Measurements from ENCODE around the gene ASMT. TPM values are rescaled to one million over a fixed set of nuclear protein-coding genes. Genes with fewer than 3 reads are reported as not detected.
"Not testable (repeated sequence)": the region's sequence is repeated elsewhere in the genome, so short reads cannot be mapped to it uniquely, and the experiment has no call there.

Gene ASMT
- total RNA-seq, 1 experiment from 2014 or later = not detected

- no peak for DNase-seq (ENCODE audit: low read depth)
- in situ Hi-C loops (cut with HindIII; ENCODE audit: low pct_unique_long_range_greater_than_20kb, low sequenced_read_pairs) = no loop called here
Measured at GRCh38 chrX:1623691-1624090, 8.8 kb downstream of the ASMT start.

DNA sequence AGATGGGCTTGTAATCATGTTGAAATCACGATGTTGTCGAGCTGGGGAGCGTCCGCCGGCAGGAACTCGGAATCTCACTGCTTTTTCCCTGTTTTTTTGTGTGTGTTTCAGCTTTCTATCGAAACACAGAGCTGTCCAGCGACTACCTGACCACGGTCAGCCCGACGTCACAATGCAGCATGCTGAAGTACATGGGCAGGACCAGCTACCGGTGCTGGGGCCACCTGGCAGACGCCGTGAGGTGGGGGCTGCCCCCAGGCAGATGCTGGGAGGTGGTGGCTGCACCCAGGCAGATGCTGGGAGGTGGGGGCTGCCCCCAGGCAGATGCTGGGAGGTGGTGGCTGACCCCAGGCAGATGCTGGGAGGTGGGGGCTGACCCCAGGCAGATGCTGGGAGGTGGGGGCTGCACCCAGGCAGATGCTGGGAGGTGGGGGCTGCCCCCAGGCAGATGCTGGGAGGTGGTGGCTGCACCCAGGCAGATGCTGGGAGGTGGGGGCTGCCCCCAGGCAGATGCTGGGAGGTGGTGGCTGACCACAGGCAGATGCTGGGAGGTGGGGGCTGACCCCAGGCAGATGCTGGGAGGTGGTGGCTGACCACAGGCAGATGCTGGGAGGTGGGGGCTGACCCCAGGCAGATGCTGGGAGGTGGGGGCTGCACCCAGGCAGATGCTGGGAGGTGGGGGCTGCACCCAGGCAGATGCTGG, 9.4 kb downstream of the ASMT start:
- in situ Hi-C loops (cut with HindIII; ENCODE audit: low pct_unique_long_range_greater_than_20kb, low sequenced_read_pairs); DNase-seq (ENCODE audit: low read depth): not testable (repeated sequence)

DNA sequence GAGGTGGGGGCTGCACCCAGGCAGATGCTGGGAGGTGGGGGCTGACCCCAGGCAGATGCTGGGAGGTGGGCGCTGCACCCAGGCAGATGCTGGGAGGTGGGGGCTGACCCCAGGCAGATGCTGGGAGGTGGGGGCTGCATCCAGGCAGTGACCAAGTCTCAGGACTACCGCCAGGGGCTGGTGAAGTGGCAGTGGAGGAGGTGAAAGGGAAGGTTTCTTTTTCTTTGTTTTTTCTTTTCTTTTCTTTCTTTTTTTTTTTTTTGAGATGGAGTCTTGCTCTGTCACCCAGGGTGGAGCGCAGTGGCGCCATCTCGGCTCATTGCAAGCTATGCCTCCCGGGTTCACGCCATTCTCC, 10.0 kb downstream of the ASMT start:
- DNase-seq (ENCODE audit: low read depth); in situ Hi-C loops (cut with HindIII; ENCODE audit: low pct_unique_long_range_greater_than_20kb, low sequenced_read_pairs): not testable (repeated sequence)

DNA sequence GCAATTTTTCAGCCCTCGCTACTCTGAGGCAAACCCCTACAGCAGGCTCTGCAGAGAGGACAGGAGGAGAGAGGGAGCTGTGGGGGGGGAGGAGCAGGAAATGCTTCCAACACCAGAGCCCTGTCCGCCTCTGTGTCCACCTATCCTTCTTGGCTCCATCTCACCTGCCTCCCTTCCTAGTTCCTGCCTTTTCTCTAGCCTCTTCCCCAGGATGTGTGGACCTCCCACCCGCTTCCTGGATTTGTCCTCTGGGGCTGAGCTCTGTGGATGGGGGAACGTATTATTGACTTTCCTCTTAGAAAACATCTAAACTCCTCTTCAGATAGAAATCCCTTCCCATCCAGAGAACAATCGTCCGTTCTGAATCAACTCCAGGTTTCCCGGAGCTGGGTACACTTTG, 14.4 kb downstream of the ASMT start:
- in situ Hi-C loops (cut with HindIII; ENCODE audit: low pct_unique_long_range_greater_than_20kb, low sequenced_read_pairs) = no loop called here
- no peak for DNase-seq (ENCODE audit: low read depth)

DNA sequence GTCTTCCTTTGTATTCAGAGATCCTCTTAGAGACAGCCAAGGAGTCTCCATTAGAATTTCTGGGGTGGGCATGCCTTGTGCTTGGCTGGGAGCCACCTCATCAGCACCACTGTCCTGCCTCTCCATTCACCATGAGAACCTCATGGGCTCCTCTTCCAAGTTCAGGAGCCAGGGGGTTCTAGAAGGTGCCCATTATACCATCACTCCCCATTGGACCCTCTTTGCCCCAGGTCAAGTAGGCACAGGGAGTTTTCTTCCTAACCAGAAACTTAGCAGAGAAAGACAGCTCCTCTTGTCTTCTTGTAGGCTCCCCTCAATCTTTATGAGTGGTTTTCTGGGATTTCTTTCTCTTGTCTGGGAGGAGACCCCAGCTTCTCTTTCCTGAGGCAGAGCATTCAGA, 31.1 kb downstream of the ASMT start:
- no peak for DNase-seq (ENCODE audit: low read depth)
- in situ Hi-C loops (cut with HindIII; ENCODE audit: low pct_unique_long_range_greater_than_20kb, low sequenced_read_pairs) = no loop called here

GRCh38 chrX:1649621-1650020, 34.8 kb downstream of the ASMT start:
- in situ Hi-C loops (cut with HindIII; ENCODE audit: low pct_unique_long_range_greater_than_20kb, low sequenced_read_pairs) = no loop called here
- no peak for DNase-seq (ENCODE audit: low read depth)

- in situ Hi-C loops (cut with HindIII; ENCODE audit: low pct_unique_long_range_greater_than_20kb, low sequenced_read_pairs) = not testable (repeated sequence)
- DNase-seq (ENCODE audit: low read depth) = peak; percentile 38
Measured at GRCh38 chrX:1652011-1652811, 37.4 kb downstream of the ASMT start.

DNA sequence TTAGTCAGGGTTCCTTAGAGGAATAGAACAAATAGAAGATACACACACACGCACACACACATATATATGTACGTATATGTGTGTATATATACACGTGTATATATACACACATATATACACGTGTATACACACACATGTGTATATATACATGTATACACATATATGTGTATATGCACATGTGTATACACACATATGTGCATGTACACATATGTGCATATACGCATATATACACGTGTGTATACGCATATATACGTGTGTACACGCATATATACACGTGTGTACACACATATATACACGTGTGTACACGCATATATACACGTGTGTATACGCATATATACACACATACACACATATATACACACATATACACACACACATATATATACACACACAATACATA, 41.5 kb downstream of the ASMT start:
- in situ Hi-C loops (cut with HindIII; ENCODE audit: low pct_unique_long_range_greater_than_20kb, low sequenced_read_pairs) = no loop called here

DNA sequence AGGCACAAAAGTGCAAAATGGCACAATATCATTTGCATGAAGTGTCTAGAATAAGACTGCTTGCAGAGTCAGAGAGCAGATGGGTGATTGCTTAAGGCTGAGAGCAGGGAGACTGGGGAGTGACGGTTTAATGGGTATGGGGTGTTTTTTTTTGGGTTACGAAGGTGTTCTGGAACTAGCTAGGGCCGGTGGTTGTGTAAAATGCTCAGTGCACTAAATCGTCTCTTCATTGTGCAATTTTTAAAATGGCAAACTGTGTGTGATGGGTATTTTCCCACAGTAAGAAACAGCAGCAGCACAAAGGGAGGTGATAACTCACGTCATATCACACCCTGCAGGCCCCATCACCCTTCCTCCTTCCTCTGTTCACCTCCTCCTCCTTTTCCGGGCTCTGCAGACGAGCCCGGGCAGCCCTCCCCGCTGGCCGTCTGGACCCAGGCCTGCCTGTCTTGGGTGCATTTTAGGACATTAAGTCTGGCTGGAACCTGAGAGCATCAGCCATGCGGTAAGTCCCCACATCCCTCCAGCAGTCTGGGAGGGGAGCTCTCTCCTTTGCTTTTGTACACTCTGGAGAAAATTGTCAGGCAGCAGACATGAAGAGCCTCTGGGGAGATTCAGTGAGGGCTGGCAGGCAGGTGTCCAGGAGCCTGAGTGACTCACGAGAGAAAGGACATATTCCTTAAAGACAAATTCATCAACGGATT, 42.7 kb downstream of the ASMT start:
- no peak for DNase-seq (ENCODE audit: low read depth)

More for the DNA sequence above, 41.5 kb downstream of the ASMT start:
- no peak for DNase-seq (ENCODE audit: low read depth)

DNA sequence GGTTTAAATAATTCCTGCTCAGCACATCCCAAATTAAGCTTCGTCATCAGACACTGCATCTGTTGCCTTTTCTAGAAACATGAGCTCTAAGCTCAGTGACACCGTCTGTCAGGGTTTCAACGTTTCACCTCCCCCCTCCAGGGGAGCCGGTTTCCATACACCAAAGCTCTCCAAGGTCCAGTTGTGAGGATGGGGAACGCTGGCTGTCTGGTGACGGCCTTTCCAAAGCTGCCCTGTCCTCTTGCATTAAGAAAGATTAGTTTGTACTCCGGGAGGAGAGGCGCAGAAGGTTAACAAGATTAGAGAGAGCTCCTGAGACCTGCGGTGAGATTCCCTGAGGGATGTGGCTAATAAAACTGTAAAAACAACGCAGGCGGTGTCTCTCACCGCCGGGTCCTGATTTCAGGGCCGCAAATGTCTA, 43.2 kb downstream of the ASMT start:
- DNase-seq (ENCODE audit: low read depth) = no peak
- in situ Hi-C loops (cut with HindIII; ENCODE audit: low pct_unique_long_range_greater_than_20kb, low sequenced_read_pairs) = no loop called here

More for the DNA sequence above, 42.7 kb downstream of the ASMT start:
- in situ Hi-C loops (cut with HindIII; ENCODE audit: low pct_unique_long_range_greater_than_20kb, low sequenced_read_pairs) = no loop called here

GRCh38 chrX:1659664-1660461, 45.0 kb downstream of the ASMT start:
- in situ Hi-C loops (cut with HindIII; ENCODE audit: low pct_unique_long_range_greater_than_20kb, low sequenced_read_pairs) = no loop called here
- no peak for DNase-seq (ENCODE audit: low read depth)

DNA sequence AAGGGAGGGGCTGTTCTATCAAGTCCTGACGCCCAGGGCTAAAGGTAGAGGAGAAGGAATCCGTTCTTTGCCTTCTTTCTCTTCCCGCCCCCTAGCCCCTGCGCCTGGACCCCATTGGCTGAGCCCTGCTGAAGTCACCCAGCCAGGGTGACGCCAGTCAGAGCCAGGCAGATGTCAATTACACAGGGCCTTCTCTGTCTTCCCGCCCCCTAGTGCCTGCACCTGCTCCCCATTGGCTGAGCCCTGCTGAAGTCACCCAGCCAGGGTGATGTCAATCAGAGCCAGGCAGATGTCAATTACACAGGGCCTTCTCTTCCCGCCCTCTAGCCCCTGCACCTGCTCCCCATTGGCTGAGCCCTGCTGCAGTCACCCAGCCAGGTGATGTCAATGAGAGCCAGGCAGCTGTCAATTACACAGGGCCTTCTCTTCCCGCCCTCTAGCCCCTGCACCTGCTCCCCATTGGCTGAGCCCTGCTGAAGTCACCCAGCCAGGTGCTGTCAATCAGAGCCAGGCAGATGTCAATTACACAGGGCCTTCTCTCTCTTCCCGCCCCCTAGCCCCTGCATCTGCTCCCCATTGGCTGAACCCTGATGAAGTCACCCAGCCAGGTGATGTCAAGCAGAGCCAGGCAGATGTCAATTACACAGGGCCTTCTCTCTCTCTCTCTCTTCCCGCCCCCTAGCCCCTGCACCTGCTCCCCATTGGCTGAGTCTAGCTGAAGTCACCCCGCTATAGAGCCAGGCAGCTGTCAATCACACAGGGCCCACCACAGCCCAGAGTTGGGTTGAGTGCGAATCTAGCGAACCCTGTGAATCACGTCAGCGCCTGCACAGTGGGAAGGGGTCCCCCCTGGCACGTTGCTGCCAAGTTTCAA, 46.4 kb downstream of the ASMT start:
- DNase-seq (ENCODE audit: low read depth) = no peak
- in situ Hi-C loops (cut with HindIII; ENCODE audit: low pct_unique_long_range_greater_than_20kb, low sequenced_read_pairs) = no loop called here

DNA sequence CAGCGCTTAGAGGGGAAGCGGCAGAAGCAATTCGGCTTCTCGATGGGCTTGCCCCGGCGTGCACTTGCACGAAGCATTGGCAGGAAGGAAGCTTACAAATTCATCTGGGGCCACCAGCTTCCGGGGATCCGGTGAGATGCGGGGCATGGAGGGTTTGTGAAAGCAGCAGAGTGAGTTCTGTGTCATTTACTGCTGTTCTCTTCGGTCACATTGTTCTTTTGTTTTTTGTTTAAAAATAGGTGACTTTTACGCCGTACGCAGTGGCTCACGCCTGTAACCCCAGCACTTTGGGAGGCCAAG, 47.0 kb downstream of the ASMT start:
- in situ Hi-C loops (cut with HindIII; ENCODE audit: low pct_unique_long_range_greater_than_20kb, low sequenced_read_pairs) = no loop called here
- DNase-seq (ENCODE audit: low read depth) = no peak

- in situ Hi-C loops (cut with HindIII; ENCODE audit: low pct_unique_long_range_greater_than_20kb, low sequenced_read_pairs) = no loop called here
- DNase-seq (ENCODE audit: low read depth) = no peak
Measured at GRCh38 chrX:1667566-1667965, 52.7 kb downstream of the ASMT start.

GRCh38 chrX:1673337-1673736, 58.5 kb downstream of the ASMT start:
- no peak for DNase-seq (ENCODE audit: low read depth)
- in situ Hi-C loops (cut with HindIII; ENCODE audit: low pct_unique_long_range_greater_than_20kb, low sequenced_read_pairs) = no loop called here

- in situ Hi-C loops (cut with HindIII; ENCODE audit: low pct_unique_long_range_greater_than_20kb, low sequenced_read_pairs) = no loop called here
- DNase-seq (ENCODE audit: low read depth) = no peak
Measured at GRCh38 chrX:1676866-1677265, 62.0 kb downstream of the ASMT start.

DNA sequence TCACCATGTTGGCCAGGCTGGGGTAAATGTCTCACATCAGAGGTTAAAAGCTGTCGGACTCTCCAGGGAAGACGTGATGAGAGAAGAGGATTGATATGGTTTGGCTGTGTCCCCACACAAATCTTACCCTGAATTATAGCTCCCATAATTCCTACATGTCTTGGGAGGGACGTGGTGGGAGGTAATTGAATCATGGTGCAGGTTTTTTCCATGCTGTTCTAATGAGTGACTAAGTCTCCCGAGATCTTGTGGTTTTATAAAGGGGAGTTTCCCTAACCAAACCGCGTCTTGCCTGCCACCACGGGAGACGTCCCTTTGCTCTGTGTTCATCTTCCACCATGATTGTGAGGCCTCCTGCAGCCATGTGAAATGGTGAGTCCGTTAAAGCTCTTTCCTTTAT, 64.4 kb downstream of the ASMT start:
- in situ Hi-C loops (cut with HindIII; ENCODE audit: low pct_unique_long_range_greater_than_20kb, low sequenced_read_pairs) = no loop called here
- DNase-seq (ENCODE audit: low read depth) = peak; percentile 31

DNA sequence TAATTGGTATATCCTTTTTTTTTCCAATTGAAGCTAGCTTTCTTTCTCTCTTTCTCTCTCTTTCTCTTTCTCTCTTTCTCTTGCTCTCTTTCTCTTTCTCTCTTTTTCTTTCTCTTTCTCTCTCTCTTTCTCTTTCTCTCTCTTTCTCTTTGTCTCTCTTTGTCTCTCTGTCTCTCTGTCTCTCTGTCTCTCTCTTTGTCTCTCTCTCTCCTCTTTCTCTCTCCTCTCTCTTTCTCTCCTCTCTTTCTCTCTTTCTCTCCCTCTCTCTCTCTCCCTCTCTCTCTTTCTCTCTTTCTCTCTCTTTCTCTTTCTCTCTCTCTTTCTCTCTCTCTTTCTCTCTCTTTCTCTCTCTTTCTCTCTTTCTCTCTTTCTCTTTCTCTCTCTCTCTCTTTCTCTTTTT, 66.6 kb downstream of the ASMT start:
- no peak for DNase-seq (ENCODE audit: low read depth)
- in situ Hi-C loops (cut with HindIII; ENCODE audit: low pct_unique_long_range_greater_than_20kb, low sequenced_read_pairs) = no loop called here

Data from Caki2 (cell line).